Activated naive CD8-positive, alpha-beta T cell treated with anti-CD3 and anti-CD28 coated beads, Interleukin-2, amount 50 U/mL, for 16 hours (primary cell): ENCODE data around the gene CYP8B1.
"Not testable (repeated sequence)": the region's sequence is repeated elsewhere in the genome, so short reads cannot be mapped to it uniquely, and the experiment has no call there.

ENCODE experiments used
- DNase-seq: peaks from one replicate; pipeline ENCODE4 v3.0.0-alpha.2; 2020; ENCODE audit warnings: low read depth, low spot score

Gene CYP8B1

DNA sequence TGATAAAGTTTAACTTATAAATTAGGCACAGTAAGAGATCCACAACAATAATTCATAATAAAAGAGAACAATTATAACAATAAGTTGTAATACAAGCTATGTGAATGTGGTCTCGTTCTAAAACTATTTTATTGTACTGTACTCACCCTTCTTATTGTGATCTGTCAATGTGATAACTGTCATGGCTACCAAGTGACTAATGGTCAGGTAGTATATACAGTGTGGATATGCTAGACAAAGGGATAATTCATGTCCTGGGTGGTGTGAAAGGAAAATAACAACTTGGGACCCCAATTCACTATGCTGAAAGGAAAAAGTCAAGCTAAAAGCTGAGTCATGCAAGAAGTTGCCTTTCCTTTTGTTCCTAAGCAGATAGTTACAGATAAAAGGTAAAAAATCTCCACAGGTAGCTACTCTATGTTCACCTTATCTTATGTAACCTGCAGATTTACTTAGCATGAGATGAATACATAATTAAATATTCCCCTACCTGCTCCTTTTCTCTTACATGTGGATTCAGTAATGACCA, 10.7 kb upstream of the CYP8B1 start:
- no peak for DNase-seq

DNA sequence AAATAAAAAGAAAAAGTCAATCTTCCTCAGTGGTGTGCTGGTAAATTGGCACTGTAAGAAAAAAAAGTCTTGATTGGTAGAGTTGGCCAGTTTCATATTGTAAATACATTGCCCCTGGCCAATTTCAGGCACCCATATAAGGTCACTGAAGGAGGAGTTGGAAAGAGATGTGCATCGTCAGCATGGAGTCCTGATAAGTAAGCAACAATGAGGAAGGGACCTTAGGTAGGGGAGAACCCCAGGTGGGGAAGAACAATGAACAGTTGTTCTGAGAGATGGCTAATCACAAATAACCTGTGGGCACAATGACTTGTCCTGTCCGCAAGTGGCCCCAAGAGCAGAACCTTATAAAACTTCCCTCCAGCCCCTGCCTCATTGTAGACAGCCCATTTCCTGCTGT, 8.6 kb upstream of the CYP8B1 start:
- no peak for DNase-seq

DNA sequence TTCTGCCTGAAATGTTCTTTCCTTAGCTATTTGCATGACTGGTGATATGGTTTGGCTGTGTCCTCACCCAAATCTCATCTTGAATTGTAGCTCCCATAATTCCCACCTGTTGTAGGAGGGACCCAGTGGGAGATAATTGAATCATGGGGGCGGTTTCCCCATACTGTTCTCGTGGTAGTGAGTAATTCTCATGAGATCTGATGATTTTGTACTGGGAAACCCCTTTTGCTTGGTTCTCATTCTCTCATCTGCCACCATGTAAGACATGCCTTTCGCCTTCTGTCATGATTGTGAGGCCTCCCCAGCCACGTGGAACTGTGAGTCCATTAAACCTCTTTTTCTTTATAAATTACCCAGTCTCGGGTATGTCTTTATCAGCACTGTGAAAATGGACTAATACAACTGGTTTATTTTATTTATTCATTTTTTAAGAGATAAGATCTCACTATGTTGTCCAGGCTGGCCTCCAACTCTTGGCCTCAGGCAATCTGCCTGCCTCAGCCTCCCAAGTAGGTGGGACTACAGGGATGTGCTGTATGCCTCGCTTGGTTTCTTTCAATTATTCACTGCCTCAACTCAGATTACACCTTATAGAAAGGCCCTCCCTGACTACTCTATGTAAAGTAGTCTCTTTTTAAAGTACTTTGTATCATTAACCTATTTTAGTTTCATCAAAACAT, 7.7 kb upstream of the CYP8B1 start:
- not testable (repeated sequence) for DNase-seq

DNA sequence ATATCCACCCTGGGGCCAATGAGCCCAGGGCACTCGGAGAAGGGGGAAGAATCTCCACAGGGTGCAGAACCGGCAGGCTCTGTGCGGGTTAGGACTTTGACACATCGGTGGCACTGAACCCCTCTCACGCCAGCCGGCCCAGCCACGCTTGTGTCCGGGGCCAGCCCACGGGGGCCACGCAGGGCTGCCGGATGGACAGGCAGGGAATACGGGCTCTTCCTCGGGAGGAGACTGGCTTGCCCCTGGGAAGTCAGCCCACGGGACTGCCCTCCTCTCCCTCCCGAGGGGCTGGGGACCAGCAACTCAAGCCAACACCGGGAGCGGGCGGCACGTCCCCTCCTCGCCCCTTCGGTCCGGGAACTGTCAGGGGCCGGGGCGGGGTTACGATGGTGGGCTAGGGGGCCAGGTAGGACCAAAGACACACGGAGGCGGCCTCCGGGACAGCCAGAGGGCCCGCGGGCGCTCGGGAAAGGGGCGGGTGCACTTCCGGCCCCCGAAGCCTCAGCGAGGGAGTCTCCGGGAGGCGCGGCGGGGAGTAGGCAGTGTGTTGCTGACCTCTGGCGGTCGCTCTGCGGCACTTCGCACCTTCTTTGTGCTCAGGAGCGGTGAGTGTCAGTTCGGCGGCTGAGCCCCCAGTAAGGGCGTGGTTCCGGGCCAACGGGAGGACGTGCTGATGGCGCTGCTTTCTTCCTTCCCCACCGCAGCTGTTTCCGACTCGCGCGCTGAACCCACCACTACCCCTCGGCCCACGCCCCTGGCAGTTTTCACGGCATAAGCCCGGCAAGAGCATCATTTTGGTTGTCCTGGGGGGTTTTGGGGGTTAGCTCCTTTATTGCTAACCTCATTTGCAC, 5.1 kb upstream of the CYP8B1 start:
- peak; percentile 72 for DNase-seq

DNA sequence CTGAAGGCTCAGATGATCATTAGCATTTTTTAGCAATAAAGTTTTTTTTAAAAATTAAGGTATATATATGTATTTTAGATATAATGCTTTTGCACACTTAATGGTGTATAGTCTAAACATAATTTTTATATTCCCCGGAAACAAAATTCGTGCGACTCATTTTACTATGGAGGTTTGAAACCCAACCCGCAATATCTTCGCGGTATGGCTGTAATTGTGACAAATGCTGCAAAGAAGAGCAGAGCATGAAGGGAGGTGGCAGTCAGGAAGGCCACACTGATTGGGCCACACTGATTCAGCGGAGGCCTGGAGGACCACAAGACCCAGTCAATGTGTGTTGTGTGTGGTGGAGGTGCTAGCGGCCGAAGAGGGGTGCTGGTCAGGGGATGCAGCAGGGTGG, 4.5 kb upstream of the CYP8B1 start:
- no peak for DNase-seq

DNA sequence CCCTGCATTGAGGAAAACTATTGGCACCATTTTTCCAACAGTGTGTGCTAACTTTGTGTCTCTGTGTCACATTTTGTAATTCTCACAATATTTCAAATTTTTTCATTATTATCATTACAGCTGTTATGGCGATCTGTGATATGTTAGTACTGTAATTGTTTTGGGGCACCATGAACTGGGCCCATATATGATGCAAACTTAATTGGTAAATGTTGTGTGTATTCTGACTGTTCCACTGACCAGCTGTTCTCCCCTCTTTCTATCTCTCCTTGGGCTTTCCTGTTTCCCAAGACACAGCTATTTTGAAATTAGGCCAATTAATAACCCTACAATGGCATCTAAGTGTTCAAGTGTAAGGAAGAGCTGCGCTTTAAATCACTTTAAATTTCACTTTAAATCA, 2.2 kb upstream of the CYP8B1 start:
- no peak for DNase-seq

DNA sequence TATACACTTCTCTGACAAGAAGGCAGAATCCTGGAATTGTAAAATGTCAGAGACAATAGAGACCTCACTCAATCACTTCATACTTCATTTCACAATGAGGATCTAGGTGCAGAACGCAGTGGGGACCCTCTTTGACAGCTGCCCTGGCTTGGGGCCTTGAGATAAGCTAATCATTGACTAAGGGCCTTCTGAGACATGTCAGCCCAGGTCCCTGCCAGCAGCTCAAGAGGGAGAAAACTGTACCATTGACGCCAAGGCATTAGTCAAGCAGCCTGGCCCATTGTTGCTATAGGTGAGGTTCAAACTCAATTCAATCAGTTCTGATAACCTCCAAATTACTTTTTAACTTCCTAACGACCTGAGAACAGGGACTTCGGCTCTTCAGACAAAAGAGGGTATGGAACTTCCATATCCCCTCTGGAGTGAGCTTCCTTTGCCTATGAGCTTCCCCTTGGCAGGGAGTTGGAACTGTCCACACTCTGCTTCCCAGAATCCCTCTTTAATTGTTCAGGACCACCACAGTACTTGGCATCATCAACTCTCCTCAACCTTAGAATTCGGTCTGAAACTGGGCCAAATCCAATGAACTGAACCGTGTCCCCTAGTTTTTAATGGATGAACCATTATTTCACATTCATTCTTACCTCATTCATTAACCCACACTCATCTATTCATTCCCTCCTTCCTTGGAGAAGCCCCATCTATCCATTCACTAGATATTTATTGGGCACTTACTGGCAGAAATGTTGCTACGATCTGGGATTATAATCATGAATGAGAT, 1.5 kb upstream of the CYP8B1 start:
- DNase-seq = no peak

DNA sequence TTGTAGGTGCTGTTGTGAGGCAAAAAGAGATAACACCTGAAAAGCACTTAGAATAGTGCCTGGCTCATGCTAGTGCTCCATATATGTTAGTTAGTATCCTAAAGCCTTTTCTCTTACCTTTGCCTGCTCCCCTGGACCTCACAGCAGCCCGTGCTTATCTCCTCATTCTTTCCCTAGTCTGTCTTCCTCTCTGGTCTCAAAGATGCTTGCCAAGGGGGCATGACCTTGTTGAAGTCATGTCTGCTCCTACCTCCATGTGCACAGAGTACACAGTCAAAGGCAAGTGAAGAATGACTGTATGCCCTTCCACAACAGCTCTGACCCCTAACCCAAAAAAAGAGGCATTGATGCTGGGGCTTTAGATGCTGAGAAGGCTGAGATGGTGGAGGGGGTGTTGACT, 722 bp upstream of the CYP8B1 start:
- no peak for DNase-seq

DNA sequence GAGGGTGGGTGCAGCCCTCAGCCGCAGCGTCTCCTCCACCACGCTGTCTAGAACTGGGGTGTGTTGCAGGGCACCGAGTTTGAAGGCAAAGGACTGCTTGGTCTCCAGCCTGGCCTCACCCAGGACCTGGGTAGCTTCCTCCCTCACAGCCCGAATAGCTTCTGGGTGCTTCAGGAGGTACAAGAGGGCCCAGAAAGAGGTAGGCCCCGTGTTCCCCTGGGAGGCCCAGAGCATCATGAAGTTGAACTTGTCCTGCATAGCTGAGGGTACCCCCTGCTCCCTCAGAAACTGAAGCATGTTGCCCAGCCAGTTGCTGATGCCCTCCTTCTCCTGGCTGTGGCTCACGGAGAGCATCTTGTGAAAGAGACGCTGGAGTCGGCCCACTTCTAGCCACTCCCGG, 930 bp downstream of the CYP8B1 start:
- no peak for DNase-seq

DNA sequence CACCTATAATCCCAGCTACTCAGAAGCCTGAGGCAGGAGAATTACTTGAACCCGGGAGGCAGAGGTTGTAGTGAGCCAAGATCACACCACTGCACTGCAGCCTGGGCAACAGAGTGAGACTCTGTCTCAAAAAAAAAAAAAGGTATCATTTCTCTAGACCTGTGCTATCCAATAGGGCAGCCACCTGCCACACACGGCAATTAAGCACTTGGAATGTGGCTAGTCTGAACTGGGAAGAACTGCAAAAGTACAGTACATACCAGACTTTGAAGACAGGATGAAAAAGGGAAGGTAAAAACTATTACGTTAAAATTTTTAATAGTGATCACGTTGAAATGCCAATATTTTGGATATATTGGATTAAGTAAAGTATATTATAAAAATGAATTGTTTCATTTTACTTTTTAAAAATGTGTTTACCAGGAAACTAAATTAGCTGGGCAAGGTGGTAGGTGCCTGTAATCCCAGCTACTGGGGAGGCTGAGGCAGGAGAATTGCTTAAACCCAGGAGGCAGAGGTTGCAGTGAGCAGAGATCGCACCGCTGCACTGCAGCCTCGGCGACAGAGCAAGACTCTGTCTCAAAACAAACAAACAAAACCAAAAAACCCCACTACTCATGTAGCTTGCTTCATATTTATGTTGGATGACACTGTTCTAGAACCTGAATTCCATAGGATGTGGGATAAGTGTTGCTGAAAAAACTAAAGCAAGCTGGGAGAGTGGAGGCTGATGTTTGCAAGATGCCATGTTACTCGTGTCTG, 2.3 kb downstream of the CYP8B1 start:
- no peak for DNase-seq

DNA sequence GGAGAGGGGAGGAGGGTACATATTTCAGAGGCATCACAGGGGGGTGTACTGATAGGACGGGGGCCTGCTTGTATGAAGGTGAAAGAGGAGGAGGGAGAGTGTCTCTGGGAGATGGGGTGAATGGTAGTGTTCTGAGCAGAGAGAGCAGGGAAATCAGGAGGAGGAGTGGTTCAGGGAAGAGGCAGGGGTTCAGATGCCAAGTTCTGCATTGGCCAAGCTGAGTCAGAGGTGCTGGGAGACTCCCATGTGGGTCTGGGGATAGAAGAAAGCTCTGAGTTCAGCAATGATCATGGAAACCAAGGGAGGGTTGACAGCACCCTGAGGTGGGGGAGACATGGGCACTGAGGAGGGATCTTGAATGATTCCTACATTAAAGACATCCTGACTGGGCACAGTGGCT, 3.0 kb downstream of the CYP8B1 start:
- DNase-seq = no peak

DNA sequence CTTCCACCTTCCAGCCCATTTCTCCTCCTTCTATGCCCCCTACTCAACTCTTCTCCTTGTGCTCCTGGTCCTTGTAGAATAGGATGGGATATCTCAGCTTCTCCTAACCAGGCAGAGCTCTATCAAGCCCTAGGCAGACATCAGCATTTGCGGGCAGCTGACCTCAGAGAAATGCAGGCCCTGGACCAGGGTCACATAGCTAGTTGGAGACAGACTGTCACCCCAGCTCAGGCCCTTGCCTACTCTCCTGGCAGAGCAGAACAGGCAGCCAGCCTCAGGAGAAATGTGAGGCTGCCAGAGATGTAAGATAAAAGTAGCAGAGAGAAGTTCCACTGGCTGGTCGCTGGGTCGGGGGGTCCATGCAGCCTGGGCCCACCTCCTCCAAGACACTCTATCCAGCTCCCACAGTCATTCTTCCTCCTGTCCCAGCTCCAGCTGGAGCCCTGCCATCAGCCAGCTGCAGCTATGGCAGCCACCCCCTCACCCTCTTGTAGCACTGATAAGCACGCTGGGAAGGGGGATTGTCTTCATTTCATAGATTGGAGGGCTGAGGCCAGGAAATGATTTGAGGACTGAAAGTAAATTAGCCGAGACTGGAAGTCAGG, 4.0 kb downstream of the CYP8B1 start:
- no peak for DNase-seq

DNA sequence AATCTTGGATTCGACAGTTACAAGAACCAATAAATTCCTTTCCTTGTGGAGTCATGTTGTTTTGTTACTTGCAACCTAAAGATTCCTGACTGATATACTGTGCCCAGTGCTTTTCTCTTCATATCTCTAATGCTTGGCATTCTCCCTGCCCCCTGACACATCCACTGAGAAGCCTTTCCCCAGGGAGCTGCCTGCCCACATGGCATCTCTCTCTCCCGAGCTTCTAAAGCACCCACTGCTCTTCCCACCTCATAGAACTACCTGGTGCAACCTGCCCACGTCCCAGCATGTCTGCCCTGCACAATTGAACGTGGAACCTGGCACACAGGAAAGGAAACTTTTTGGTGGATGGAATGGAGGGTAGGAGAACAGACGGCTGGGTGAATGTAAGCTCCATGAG, 6.8 kb downstream of the CYP8B1 start:
- DNase-seq = no peak

DNA sequence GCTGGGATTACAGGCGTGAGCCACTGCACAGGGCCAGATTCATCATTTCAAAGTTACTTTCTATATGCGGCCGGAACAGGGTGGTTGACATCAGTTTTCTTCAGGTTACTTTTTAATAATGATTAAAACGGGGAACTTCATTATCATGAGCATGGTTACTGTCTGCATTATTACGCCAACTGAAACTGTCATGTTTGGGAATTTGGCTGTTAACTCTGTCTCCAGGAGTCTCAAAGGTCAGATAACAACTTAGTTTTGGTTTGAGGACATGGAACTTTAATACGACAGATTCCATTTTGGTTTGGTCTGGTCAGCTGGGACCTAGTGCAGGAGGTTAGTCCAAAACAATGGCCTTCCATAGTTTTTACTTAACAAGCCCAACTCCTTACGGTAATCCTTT, 8.5 kb downstream of the CYP8B1 start:
- DNase-seq = no peak

DNA sequence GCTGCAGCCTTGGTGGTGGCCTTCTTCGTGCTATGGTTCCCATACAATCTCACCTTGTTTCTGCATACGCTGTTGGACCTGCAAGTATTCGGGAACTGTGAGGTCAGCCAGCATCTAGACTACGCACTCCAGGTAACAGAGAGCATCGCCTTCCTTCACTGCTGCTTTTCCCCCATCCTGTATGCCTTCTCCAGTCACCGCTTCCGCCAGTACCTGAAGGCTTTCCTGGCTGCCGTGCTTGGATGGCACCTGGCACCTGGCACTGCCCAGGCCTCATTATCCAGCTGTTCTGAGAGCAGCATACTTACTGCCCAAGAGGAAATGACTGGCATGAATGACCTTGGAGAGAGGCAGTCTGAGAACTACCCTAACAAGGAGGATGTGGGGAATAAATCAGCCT, 10.4 kb downstream of the CYP8B1 start:
- no peak for DNase-seq

DNA sequence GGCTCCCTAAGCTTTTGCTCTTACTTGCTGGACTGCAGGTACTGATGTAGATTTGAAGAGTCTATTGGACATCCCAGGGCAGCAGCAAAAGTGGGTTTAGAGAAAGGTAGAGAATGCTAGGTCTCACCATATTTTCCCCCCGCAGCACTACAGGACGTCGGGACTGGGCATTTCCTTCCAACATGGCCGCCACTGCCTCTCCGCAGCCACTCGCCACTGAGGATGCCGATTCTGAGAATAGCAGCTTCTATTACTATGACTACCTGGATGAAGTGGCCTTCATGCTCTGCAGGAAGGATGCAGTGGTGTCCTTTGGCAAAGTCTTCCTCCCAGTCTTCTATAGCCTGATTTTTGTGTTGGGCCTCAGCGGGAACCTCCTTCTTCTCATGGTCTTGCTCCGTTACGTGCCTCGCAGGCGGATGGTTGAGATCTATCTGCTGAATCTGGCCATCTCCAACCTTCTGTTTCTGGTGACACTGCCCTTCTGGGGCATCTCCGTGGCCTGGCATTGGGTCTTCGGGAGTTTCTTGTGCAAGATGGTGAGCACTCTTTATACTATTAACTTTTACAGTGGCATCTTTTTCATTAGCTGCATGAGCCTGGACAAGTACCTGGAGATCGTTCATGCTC, 11.2 kb downstream of the CYP8B1 start:
- DNase-seq = no peak

DNA sequence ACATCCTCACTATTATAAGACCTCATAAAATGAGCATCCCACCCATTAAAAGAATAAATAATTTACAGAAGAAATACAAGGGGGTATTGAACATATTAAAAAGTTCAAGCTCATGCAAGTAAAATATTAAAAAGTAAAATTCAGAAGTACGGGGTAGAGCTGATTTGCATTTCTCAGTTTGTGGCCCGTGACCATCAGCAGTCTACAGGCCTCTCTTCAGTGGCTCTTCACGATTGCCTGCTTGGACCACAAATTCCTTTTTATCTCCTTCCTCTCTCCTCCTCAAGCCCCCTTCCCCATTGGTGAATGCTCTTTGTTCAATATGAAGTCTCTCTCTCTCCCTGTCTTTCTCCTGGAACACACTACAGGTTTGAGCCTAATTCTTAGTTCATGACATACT, 19.1 kb downstream of the CYP8B1 start:
- no peak for DNase-seq

DNA sequence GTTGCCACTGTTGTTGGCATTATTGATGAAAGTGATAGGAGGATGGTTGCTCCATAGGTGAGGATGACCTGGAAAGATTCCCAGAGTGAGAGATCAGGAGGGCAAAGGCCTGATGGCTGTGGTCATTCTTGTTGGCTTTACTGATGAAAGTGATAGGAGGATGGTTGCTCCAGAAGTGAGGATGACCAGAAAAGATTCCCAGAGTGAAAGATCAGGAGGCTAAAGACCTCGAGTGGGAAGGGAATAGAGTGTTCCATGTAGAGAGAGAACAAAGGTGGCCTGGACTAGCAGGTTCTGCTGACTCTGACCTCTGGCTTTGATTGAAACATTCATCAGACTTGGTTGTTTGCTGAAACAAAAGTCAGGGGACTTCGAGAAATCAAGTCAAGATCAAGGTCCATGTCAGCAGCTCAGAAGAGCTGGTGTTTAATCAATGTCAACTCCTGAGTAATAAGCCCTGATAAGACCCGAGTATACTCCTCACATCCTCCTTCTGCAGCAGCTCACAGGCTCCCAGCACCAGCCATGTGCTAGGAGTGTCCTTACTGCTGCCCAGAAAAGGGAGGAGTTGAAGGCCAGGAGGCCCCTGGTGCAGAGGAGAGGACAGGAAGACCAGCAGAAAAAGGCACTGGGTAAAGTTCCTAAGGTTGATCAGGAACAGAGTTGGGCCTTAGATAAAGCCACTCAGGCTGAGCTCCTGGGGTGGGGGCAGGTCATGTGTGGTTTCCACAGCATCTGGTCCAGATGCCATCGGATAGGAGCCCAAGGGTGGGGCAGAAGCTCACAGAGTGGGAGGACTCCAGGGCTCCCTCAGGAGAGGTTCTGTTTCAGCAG, 19.9 kb downstream of the CYP8B1 start:
- no peak for DNase-seq

DNA sequence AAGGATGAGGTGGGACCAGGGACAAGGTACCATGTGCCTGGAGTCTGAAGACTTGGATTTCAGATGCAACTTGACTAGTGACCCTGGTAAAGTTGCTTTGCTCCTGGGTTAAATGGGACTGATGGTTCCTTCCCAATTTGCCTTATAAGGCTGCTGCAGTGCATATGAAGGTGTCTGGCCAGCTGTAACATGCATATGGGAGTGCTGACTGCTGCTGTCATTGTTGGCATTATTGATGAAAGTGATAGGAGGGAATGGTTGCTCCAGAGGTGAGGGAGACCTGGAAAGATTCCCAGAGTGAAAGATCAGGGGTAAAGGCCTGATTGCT, 20.5 kb downstream of the CYP8B1 start:
- no peak for DNase-seq

DNA sequence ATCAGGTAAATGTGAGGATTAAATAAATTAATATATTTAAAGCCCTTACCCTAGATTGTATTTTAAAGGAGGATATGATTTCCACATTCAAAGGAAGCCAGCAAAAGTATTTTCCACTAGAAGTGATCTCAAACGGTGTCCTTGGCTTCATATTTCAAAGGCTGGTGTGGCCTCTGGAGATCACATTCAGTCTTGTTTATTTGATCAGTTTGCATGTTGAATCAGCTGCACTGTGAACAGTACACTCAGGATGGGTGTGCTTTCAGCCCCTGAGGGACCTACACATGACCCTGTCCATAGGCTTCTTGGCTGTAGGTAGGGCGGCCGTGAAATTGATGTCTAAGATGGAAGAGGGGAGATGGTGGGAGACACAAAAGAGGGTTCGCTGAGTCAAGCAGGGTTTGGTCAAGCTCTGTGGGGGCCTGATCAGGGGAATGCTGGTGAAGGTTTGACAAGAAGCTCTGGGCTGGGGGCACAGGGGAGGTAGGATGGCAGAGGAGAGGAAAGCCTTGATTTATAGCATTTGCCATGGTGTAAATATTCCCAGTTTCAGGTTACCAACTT, 21.9 kb downstream of the CYP8B1 start:
- DNase-seq = no peak
